GM23338 (cell line): ENCODE measurements around the gene MYLK4. TPM values are rescaled to one million over a fixed set of nuclear protein-coding genes. Genes with fewer than 3 reads are reported as not detected.

Experiments
- ATAC-seq: fragments of 200-7000 bp; cut with Tn5 transposase; 3 replicates; pipeline ENCODE4 v1.9.1; 2020
- DNase-seq: peaks from one replicate; pipeline ENCODE4 v3.0.0-alpha.2; 2015; ENCODE audit warnings: low spot score
- H2AFZ ChIP-seq: fragments of 200-600 bp; sonication (generic); 2 replicates; pipeline ENCODE4 v1.8.0; 2016; ENCODE audit warnings: antibody characterized with exemption, mild to moderate bottlenecking, moderate library complexity
- H3F3A ChIP-seq: fragments of 200-600 bp; sonication (generic); replicated peaks from 2 replicates; pipeline ENCODE4 v1.8.0; 2017; ENCODE audit warnings: antibody characterized with exemption, mixed run types, low read depth
- H3K27ac ChIP-seq: fragments of 200-600 bp; sonication (generic); 2 replicates; pipeline ENCODE4 v1.6.1; 2016; ENCODE audit warnings: low read depth
- H3K27me3 ChIP-seq: fragments of 200-600 bp; sonication (generic); 2 replicates; pipeline ENCODE4 v1.8.0; 2016; ENCODE audit warnings: mild to moderate bottlenecking, mixed run types, moderate library complexity; ENCODE audit not compliant: insufficient read depth
- H3K36me3 ChIP-seq: fragments of 200-600 bp; sonication (generic); 2 replicates; pipeline ENCODE4 v1.8.0; 2016; ENCODE audit warnings: mild to moderate bottlenecking; ENCODE audit not compliant: insufficient read depth
- H3K4me1 ChIP-seq: fragments of 200-600 bp; sonication (generic); 2 replicates; pipeline ENCODE4 v1.8.0; 2016; ENCODE audit warnings: mild to moderate bottlenecking, moderate library complexity; ENCODE audit not compliant: insufficient read depth
- H3K4me2 ChIP-seq: fragments of 200-600 bp; sonication (generic); 2 replicates; pipeline ENCODE4 v1.7.1; 2017; ENCODE audit warnings: mixed run types
- H3K4me3 ChIP-seq: fragments of 200-600 bp; sonication (generic); 2 replicates; pipeline ENCODE4 v1.6.1; 2016; ENCODE audit warnings: mixed run types
- H3K79me2 ChIP-seq: fragments of 200-600 bp; sonication (generic); replicated peaks from 2 replicates; pipeline ENCODE4 v1.8.0; 2017; ENCODE audit warnings: mild to moderate bottlenecking; ENCODE audit not compliant: insufficient read depth
- H3K9me2 ChIP-seq: fragments of 200-600 bp; sonication (generic); 2 replicates; pipeline ENCODE4 v1.8.0; 2017; ENCODE audit not compliant: insufficient read depth
- H4K20me1 ChIP-seq: fragments of 200-600 bp; sonication (generic); replicated peaks from 2 replicates; pipeline ENCODE4 v1.8.0; 2017; ENCODE audit warnings: mild to moderate bottlenecking; ENCODE audit not compliant: insufficient read depth
- H3K27ac Mint-ChIP-seq: 2 replicates; pipeline ENCODE4 v1.8.0; 2020; ENCODE audit warnings: inconsistent platforms, mild to moderate bottlenecking, moderate library complexity, mixed read lengths
- H3K27me3 Mint-ChIP-seq: 3 replicates; pipeline ENCODE4 v1.8.0; 2022; ENCODE audit warnings: low read depth, mild to moderate bottlenecking, moderate library complexity, mixed read lengths, inconsistent platforms; ENCODE audit not compliant: insufficient read depth, poor library complexity
- H3K36me3 Mint-ChIP-seq: 3 replicates; pipeline ENCODE4 v1.8.0; 2021; ENCODE audit warnings: low read depth, mild to moderate bottlenecking, inconsistent platforms, moderate library complexity, mixed read lengths
- H3K4me1 Mint-ChIP-seq: 3 replicates; pipeline ENCODE4 v1.8.0; 2020; ENCODE audit warnings: mild to moderate bottlenecking, inconsistent platforms, mixed read lengths
- H3K4me3 Mint-ChIP-seq: 3 replicates; pipeline ENCODE4 v1.8.0; 2021; ENCODE audit warnings: moderate library complexity, mild to moderate bottlenecking, inconsistent platforms, mixed read lengths
- H3K9me3 Mint-ChIP-seq: 3 replicates; pipeline ENCODE4 v1.8.0; 2020; ENCODE audit warnings: moderate library complexity, mild to moderate bottlenecking, inconsistent platforms, mixed read lengths
- CREB1 ChIP-seq: fragments of 250-450 bp; sonication (Bioruptor Pico); IDR thresholded peaks from 2 replicates; pipeline ENCODE4 v1.5.0; 2020; ENCODE audit warnings: low read depth, mild to moderate bottlenecking, moderate library complexity
- CTCF ChIP-seq, 2 experiments: fragments of 200-600 bp in 1 of 2; sonication (generic) in 1 of 2; conservative IDR thresholded peaks; 2 replicates each; pipeline versions ENCODE4 v1.5.1 to v1.6.1; 2016 to 2017; ENCODE audit warnings: antibody characterized with exemption in 2 of 2, low read depth in 2 of 2, mild to moderate bottlenecking in 2 of 2, moderate library complexity in 1 of 2
- ETS1 ChIP-seq: IDR thresholded peaks from 2 replicates; pipeline ENCODE4 v1.6.1; 2016; ENCODE audit warnings: antibody characterized with exemption
- EZH2 ChIP-seq: fragments of 200-600 bp; sonication (generic); IDR thresholded peaks from one replicate; pipeline ENCODE4 v1.8.0; 2017; ENCODE audit warnings: antibody characterized with exemption, mild to moderate bottlenecking, low read depth; ENCODE audit not compliant: unreplicated experiment
- EZH2phosphoT487 ChIP-seq: fragments of 200-600 bp; sonication (generic); IDR thresholded peaks from one replicate; pipeline ENCODE4 v1.8.1; 2018; ENCODE audit warnings: antibody characterized with exemption; ENCODE audit not compliant: unreplicated experiment
- JUNB ChIP-seq: IDR thresholded peaks from one replicate; pipeline ENCODE4 v1.6.1; 2016; ENCODE audit warnings: antibody characterized with exemption; ENCODE audit not compliant: unreplicated experiment
- NANOG ChIP-seq: IDR thresholded peaks from 2 replicates; pipeline ENCODE4 v1.6.1; 2016; ENCODE audit warnings: antibody characterized with exemption, borderline replicate concordance
- POLR2AphosphoS5 ChIP-seq: IDR thresholded peaks from 2 replicates; pipeline ENCODE4 v1.6.1; 2016; ENCODE audit warnings: antibody characterized with exemption, low read depth
- REST ChIP-seq: IDR thresholded peaks from one replicate; pipeline ENCODE4 v1.6.1; 2018; ENCODE audit warnings: antibody characterized with exemption; ENCODE audit not compliant: unreplicated experiment
- STAT1 ChIP-seq: IDR thresholded peaks from one replicate; pipeline ENCODE4 v1.6.1; 2016; ENCODE audit warnings: antibody characterized with exemption; ENCODE audit not compliant: unreplicated experiment
- ZNF114 ChIP-seq: fragments of 250-450 bp; sonication (Bioruptor Pico); IDR thresholded peaks from 2 replicates; pipeline ENCODE4 v1.5.0; 2020; ENCODE audit warnings: mild to moderate bottlenecking, moderate library complexity
- ZNF331 ChIP-seq: fragments of 250-450 bp; sonication (Bioruptor Pico); IDR thresholded peaks from 2 replicates; pipeline ENCODE4 v1.5.0; 2020; ENCODE audit warnings: low read depth, mild to moderate bottlenecking, moderate library complexity
- ZNF462 ChIP-seq: fragments of 250-450 bp; sonication (Bioruptor Pico); IDR thresholded peaks from 2 replicates; pipeline ENCODE4 v1.5.0; 2020; ENCODE audit warnings: mild to moderate bottlenecking, moderate library complexity
- polyA plus RNA-seq: library from polyadenylated mRNA; unstranded; fragments of >200 nt; fragmentation: Nextera tagmentation; extraction: Ambion mirVana; gene quantifications from 2 replicates; pipeline ENCODE4 v1.2.1, GENCODE V29; 2016
- total RNA-seq: library from RNA; depleted of rRNA; stranded (reverse); fragments of >200 nt; shearing (Covaris generic); gene quantifications from 2 replicates; pipeline ENCODE4 v1.2.3, GENCODE V29; 2014

MYLK4 gene
- total and polyA plus RNA-seq, 2 experiments from 2014 or later = 0.03 to 0.17 TPM

DNA sequence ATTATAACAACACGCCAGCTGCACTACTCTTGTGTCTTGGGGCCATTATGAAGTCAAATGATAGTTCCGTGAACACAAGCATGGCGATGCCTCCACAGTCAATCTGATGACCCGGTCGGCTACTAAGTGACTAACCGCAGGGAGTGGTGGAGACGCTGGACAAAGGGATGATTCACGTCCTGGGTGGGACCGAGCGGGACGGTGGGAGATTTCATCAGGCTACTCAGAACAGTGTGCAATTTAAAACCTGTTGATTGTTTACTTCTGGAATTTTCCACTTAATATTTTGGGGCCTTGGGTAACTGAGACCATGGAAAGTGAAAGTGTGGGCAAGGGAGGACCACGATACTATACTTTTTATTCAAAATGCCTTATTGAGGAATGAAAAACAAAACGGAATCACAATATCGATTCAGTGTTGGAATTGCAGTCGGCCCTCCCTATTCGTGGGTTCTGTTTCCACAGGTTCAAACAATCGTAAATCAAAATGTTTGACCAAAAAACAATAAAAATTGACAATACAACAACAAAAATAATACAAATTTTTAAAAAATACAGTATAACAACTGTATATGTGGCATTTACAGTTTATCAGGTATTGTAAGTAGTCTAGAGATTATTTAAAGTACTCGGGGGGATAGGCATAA is 66.5 kb downstream of the MYLK4 start:
- Histone ChIP-seq H3F3A (no peaks in the 10 kb centered on the region), H3K27ac (no peak overlapping the region), H3K4me2 (no peak overlapping the region), H2AFZ (no peak overlapping the region), H3K4me1 (no peaks in the 10 kb centered on the region), H3K4me3 (no peak overlapping the region), H4K20me1 (no peaks in the 10 kb centered on the region), H3K27me3 (no peaks in the 10 kb centered on the region), H3K79me2 (no peaks in the 10 kb centered on the region), H3K36me3 (no peaks in the 10 kb centered on the region), H3K9me2 (0 out of 2 replicates have a peak, but pooled peaks cover 5% of the 10 kb centered on the region)
- no peaks in the 10 kb centered on the region for H3K36me3 Mint-ChIP-seq
- H3K27ac Mint-ChIP-seq = no peak overlapping the region
- no peaks in the 10 kb centered on the region for H3K4me1 Mint-ChIP-seq
- no peak for TF ChIP-seq STAT1
- no peak for TF ChIP-seq CREB1 (CRISPR knock-in tag)
- TF ChIP-seq REST = no peak
- no peak for TF ChIP-seq CTCF (conservative IDR thresholded peaks at IDR 0.05; ENCODE audit: low read depth in 2 of 2)
- no peak for TF ChIP-seq ZNF462 (CRISPR knock-in tag)
- TF ChIP-seq ETS1 = no peak
- TF ChIP-seq NANOG = no peak
- no peak for TF ChIP-seq POLR2AphosphoS5
- TF ChIP-seq EZH2phosphoT487 = no peak
- no peak for TF ChIP-seq EZH2
- TF ChIP-seq ZNF331 = no peak
- TF ChIP-seq ZNF114 (CRISPR knock-in tag) = no peak
- no peak for TF ChIP-seq JUNB
- ATAC-seq (no peak), DNase-seq (no peak)
- no peaks in the 10 kb centered on the region for H3K9me3 Mint-ChIP-seq
- H3K27me3 Mint-ChIP-seq = peaks cover 5% of the 10 kb centered on the region
- no peak overlapping the region for H3K4me3 Mint-ChIP-seq
